T47D (cell line): ENCODE data around the gene CEP290.
"Not testable (repeated sequence)": the region's sequence is repeated elsewhere in the genome, so short reads cannot be mapped to it uniquely, and the experiment has no call there.

ENCODE experiments used
- DNase-seq, 2 experiments: peaks; one replicate each; pipeline versions ENCODE4 v3.0.0 to v3.0.0-alpha.2; 2011 to 2012; ENCODE audit warnings: low read depth in 1 of 2, low spot score in 1 of 2
- JUND ChIP-seq: IDR thresholded peaks from 2 replicates; pipeline ENCODE4 v1.6.1; 2012; ENCODE audit warnings: low read depth
- in situ Hi-C: cut with HindIII; loops from 2 replicates; pipeline ENCODE4 v1.10.0; 2016; ENCODE audit warnings: low sequenced_read_pairs, low pct_unique_long_range_greater_than_20kb

CEP290 gene

GRCh38 chr12:88062474-88062873 lies 79.4 kb downstream of the CEP290 start:
- in situ Hi-C loops, result no loop called here
- DNase-seq, result no peak
- TF ChIP-seq JUND, result no peak

DNA sequence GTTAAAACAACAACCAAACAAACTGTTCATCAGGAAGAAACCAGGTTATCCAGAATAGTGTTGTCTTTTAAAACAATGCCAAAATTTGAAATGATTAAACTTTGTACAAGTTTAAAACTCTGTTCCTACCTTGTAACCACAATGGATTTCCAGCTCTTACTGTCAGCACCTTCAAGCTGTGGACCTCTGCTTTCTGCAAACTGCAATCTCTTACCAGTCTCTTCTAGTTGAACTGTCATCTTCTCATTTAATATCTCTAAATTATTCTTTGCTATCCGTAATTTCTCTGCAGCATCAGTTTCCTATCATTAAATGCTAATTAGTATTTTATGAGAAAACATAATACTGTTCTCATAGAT lies 83.2 kb downstream of the CEP290 start:
- TF ChIP-seq JUND, result no peak
- in situ Hi-C loops, result no loop called here
- no peak for DNase-seq

- in situ Hi-C loops, result no loop called here
- no peak for DNase-seq
- TF ChIP-seq JUND, result no peak
Observed at GRCh38 chr12:88057994-88058718, 83.7 kb downstream of the CEP290 start.

DNA sequence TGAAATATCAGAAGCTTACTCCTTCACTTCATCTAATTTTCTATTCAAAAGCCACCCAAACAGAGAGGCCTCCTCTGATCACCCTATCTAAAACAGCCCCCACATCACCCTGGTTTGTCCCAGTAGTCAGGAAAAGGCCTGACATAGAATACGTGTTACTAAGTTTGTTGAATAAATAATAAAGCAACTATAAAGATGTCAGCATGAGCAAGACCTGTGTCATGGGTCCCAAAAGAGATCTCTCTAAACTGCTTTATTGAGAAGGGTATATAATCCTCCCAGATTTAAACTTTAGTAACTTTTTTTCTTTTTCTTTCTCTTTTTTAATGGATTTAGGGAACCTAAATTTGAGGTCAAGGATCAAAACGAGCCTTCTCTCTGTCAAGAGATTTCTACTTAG lies 85.3 kb downstream of the CEP290 start:
- in situ Hi-C loops, result no loop called here
- no peak for DNase-seq
- no peak for TF ChIP-seq JUND

DNA sequence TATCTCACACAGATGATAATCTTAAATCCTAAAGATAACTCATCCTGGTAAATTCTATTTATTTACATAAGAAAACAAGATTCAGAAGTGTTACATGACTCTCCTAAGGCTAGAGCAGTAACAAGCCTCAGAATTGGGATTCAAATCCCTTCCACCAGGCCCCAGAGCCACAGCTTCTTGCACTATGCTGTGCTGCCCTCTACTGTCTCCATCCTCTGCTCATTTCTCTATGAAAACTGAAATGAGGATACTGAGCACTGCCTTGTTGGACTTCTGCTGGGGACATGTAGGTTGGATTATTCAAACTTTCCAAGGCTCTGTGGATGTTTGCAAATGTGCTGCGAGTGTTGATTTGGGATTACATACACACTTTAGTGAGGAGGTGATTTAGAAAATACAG lies 89.2 kb downstream of the CEP290 start:
- DNase-seq, result peak in 1 of 2 experiments; percentile 77
- no peak for TF ChIP-seq JUND
- in situ Hi-C loops, result no loop called here

- in situ Hi-C loops, result no loop called here
- DNase-seq, result no peak
- no peak for TF ChIP-seq JUND
Observed at GRCh38 chr12:88044035-88044434, 97.9 kb downstream of the CEP290 start.

GRCh38 chr12:88037770-88038169 lies 104.1 kb downstream of the CEP290 start:
- in situ Hi-C loops, result no loop called here
- DNase-seq, result no peak
- no peak for TF ChIP-seq JUND

DNA sequence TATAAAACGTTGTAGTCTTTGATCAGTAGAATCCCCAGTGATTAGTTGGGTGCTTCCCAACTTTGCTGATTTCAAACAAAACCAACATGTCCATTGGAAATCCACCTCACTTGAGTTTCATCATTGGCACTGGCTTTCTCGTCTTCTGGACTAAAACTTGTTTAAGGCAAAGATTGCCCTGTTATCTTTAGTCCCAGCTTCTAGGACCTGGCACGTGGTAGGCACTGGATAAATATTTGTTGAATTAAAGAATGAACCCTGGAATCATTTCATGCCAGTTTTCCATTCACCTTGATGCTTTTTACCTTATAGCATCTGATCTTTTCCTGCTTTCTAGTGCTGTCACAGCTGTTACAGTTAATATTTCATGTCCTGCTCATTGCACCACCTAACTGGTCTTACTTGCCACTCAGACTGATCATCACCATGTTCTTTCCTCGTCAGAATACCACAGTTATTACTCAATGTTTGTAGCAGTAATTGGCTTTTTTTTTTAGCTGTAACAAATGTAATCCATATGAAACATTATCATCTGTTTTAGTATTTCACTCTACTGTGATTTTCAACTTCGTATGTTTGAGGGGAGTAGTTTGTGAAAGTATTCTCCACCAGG lies 105.4 kb downstream of the CEP290 start:
- TF ChIP-seq JUND, result no peak
- in situ Hi-C loops, result no loop called here
- peak in 1 of 2 experiments; percentile 17 for DNase-seq

DNA sequence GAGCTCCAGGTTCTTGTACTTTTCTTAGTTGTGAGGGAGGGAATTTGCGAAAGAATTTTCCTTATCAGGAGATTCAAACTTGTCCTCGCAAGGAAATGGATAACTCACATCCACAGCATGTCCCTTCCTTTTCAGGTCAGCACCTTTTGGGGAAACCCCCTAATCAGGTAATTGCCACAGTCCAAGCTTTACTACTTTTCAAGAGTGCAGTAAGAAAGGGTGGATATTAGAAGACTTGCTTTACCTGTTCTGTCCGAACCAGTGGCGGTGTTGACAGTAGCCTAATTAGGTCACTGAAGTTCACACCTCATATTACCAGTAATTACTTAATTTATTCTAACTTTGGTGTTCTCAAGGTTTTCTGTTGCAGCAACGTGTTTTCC lies 106.0 kb downstream of the CEP290 start:
- in situ Hi-C loops, result no loop called here
- DNase-seq, result peak in 1 of 2 experiments; percentile 47

GRCh38 chr12:88035271-88035906 lies 106.5 kb downstream of the CEP290 start:
- in situ Hi-C loops, result no loop called here
- peak; percentile 76 to 90 for DNase-seq

More for the DNA sequence above, 106.0 kb downstream of the CEP290 start:
- no peak for TF ChIP-seq JUND

GRCh38 chr12:88031161-88031560 lies 110.7 kb downstream of the CEP290 start:
- in situ Hi-C loops, result not testable (repeated sequence)

More at GRCh38 chr12:88035271-88035906, 106.5 kb downstream of the CEP290 start:
- TF ChIP-seq JUND, result no peak

GRCh38 chr12:88029093-88029665 lies 112.7 kb downstream of the CEP290 start, which contains the start of gene C12orf50:
Gene C12orf50 (minus strand): TSS chr12:88029401. CDS start chr12:88026962, 2,439 bp downstream.
- DNase-seq, result no peak
- TF ChIP-seq JUND, result no peak
- in situ Hi-C loops, result no loop called here

More at GRCh38 chr12:88031161-88031560, 110.7 kb downstream of the CEP290 start:
- DNase-seq, result not testable (repeated sequence)

DNA sequence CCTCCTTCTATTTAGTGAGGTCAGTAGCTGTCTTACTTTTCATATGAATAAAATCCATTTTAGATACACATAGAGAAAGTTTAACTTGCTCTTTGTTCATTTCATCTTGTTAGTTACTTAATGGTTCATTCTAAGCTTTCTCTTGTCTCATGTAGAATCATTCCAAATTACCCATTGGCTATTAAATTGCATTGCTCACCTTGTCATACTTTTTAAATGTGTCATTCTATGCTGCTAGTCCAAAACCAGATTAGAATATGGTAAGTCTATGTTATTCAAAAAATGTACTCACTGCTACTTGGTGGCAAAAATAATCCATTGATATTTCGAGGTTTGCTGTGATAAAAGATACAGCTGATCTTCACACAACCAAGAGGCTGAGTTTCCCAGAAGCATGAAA lies 115.7 kb downstream of the CEP290 start:
- in situ Hi-C loops, result no loop called here
- DNase-seq, result no peak
- no peak for TF ChIP-seq JUND
